Measurements from ENCODE around the gene SNX20. TPM values are rescaled to one million over a fixed set of nuclear protein-coding genes. Genes with fewer than 3 reads are reported as not detected.
A peak's percentile ranks its signal among the peaks of the same experiment; 100 is the strongest.

SNX20 gene
- total RNA-seq, 1 donor from 2014 or later, result not detected

DNA sequence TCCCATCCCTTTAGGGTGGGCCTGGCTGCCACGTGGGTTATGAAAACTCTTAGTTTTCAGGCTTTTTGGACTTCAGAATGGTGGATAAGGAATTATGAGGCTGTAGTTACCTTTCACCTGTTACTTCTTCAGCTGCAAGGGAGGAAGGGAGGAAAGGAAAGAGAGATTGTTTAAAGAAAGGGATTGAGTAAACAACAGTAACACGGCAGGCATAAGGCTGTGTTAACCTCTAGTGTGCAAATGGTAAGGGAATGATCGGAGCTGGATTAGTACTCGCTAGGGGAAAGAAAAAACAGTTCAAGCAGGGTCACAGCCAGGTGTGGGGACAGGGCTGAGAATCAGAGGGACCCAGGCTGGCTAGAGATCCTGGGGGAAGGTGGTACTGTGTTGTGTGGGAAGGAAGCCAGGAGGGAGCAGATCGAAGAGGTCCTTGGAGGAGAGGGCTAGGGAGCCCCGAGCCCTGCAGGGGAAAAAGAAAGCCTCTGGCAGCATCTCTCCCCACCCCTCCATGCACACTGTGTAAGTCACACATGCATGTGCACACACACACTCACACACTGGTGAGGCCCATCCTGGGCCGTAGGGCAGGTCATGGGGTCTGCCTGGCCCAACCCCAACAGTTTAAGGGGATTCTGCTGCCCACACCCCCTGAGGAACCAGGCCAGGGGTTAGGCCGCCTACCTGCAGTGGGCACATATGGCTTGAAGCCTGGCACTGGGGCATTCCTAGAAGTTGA, 49.7 kb downstream of the SNX20 start:
- Histone ChIP-seq H3K36me3 (ENCODE audit: control insufficient read depth, insufficient read depth, low read length) (no peaks in the 10 kb centered on the region), H3K27me3 (ENCODE audit: control insufficient read depth, insufficient read depth, low read length) (no peaks in the 10 kb centered on the region), H3K4me3 (ENCODE audit: low read depth, low read length) (no peak overlapping the region)
- DNase-seq (ENCODE audit: low read depth), result no peak
- TF ChIP-seq CTCF (IDR thresholded peaks at IDR 0.05; ENCODE audit: insufficient read depth, low read length, poor library complexity, severe bottlenecking), result no peak

DNA sequence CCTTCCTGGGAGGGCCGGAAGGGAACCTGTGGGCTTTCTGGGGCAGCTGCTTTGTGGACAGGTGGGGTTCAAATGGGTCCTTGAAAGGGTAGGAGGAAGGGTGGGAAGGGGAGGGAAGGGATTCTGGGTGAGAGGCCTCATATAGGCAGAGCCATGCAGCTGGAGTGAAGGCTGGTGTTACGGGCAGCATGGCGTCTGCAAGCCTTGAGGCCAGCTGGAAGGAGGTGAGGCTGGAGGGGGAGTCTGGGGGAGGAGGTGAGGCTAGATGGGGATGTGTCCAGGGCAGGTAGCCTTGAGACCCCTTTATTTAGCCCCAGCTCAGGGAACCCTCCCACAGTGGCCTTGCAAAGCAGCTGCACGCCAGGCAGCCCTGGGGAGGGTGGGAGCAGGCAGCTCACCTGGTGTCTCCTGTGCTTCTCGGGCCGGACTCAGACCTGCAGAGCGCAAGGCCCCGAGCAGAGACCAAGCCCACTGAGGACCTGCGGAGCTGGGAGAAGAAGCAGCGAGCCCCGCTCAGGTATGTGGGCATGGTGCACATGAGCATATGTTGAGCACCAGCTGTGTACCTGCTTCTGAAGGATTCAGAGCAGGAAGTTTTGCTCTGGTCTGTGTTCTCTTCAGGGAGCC, 50.6 kb downstream of the SNX20 start:
- no peak overlapping the region for H3K4me3 ChIP-seq (ENCODE audit: low read depth, low read length)
- no peaks in the 10 kb centered on the region for H3K36me3 ChIP-seq (ENCODE audit: control insufficient read depth, insufficient read depth, low read length)
- H3K27me3 ChIP-seq (ENCODE audit: control insufficient read depth, insufficient read depth, low read length), result no peaks in the 10 kb centered on the region
- TF ChIP-seq CTCF (IDR thresholded peaks at IDR 0.05; ENCODE audit: insufficient read depth, low read length, poor library complexity, severe bottlenecking), result no peak
- no peak for DNase-seq (ENCODE audit: low read depth)

GRCh38 chr16:50629334-50629733, 51.8 kb downstream of the SNX20 start:
- DNase-seq (ENCODE audit: low read depth), result no peak
- Histone ChIP-seq H3K4me3 (ENCODE audit: low read depth, low read length) (no peak overlapping the region), H3K36me3 (ENCODE audit: control insufficient read depth, insufficient read depth, low read length) (no peaks in the 10 kb centered on the region), H3K27me3 (ENCODE audit: control insufficient read depth, insufficient read depth, low read length) (no peaks in the 10 kb centered on the region)
- no peak for TF ChIP-seq CTCF (IDR thresholded peaks at IDR 0.05; ENCODE audit: insufficient read depth, low read length, poor library complexity, severe bottlenecking)

GRCh38 chr16:50628156-50628802, 52.8 kb downstream of the SNX20 start:
- TF ChIP-seq CTCF (IDR thresholded peaks at IDR 0.05; ENCODE audit: insufficient read depth, low read length, poor library complexity, severe bottlenecking), result no peak
- no peak for DNase-seq (ENCODE audit: low read depth)
- Histone ChIP-seq H3K4me3 (ENCODE audit: low read depth, low read length) (no peak overlapping the region), H3K36me3 (ENCODE audit: control insufficient read depth, insufficient read depth, low read length) (no peaks in the 10 kb centered on the region), H3K27me3 (ENCODE audit: control insufficient read depth, insufficient read depth, low read length) (no peaks in the 10 kb centered on the region)

GRCh38 chr16:50627419-50627818, 53.7 kb downstream of the SNX20 start:
- peak; percentile 34 for TF ChIP-seq CTCF (IDR thresholded peaks at IDR 0.05; ENCODE audit: insufficient read depth, low read length, poor library complexity, severe bottlenecking)
- H3K4me3 ChIP-seq (ENCODE audit: low read depth, low read length), result no peak overlapping the region
- no peaks in the 10 kb centered on the region for H3K27me3 ChIP-seq (ENCODE audit: control insufficient read depth, insufficient read depth, low read length)
- DNase-seq (ENCODE audit: low read depth), result no peak
- no peaks in the 10 kb centered on the region for H3K36me3 ChIP-seq (ENCODE audit: control insufficient read depth, insufficient read depth, low read length)
